Measurements from ENCODE around the gene ZNF791. TPM values are rescaled to one million over a fixed set of nuclear protein-coding genes. Genes with fewer than 3 reads are reported as not detected.

The ZNF791 gene
- total and polyA plus RNA-seq, 4 donors = 3.1 to 10.3 (median 7.0) TPM

GRCh38 chr19:12646551-12646950, 35.8 kb downstream of the ZNF791 start:
- Histone ChIP-seq H3K36me3 (ENCODE audit: control insufficient read depth in 4 of 4, insufficient read depth in 3 of 4, low read depth in 1 of 4, low read length in 3 of 4) (peaks cover 0 to 4% (median 0%) of the 10 kb centered on the region in 4 donors), H3K9me3 (ENCODE audit: control insufficient read depth in 4 of 4, low read length in 3 of 4) (no peaks in the 10 kb centered on the region), H3K4me1 (ENCODE audit: control insufficient read depth in 4 of 4, insufficient read depth in 4 of 4, low read length in 3 of 4) (peaks cover 5 to 8% (median 6%) of the 10 kb centered on the region in 4 donors), H3K27me3 (ENCODE audit: control insufficient read depth in 4 of 4, insufficient read depth in 4 of 4, low read length in 3 of 4) (no peaks in the 10 kb centered on the region), H3K4me3 (ENCODE audit: low read depth in 1 of 3, low read length in 3 of 3) (no peak overlapping the region), H3K9ac (ENCODE audit: low read depth in 1 of 2, low read length in 2 of 2) (no peak overlapping the region), H3K27ac (ENCODE audit: low read depth in 1 of 2, low read length in 2 of 2) (no peak overlapping the region)
- TF ChIP-seq YY1 (IDR thresholded peaks at IDR 0.05) = no peak
- no peak for TF ChIP-seq EGR1 (IDR thresholded peaks at IDR 0.05; ENCODE audit: low read depth in 2 of 2)
- no peak for TF ChIP-seq JUND (IDR thresholded peaks at IDR 0.05)
- TF ChIP-seq ATF3 (IDR thresholded peaks at IDR 0.05) = no peak
- TF ChIP-seq FOXA1 (IDR thresholded peaks at IDR 0.05) = no peak
- no peak for TF ChIP-seq NR2F2 (IDR thresholded peaks at IDR 0.05)
- no peak for TF ChIP-seq ZBTB33 (IDR thresholded peaks at IDR 0.05)
- TF ChIP-seq SP1 (IDR thresholded peaks at IDR 0.05) = no peak
- TF ChIP-seq CTCF (IDR thresholded peaks at IDR 0.05; ENCODE audit: low read depth, low read length, missing input control) = no peak
- TF ChIP-seq RAD21 (IDR thresholded peaks at IDR 0.05) = no peak
- TF ChIP-seq REST (IDR thresholded peaks at IDR 0.05) = no peak
- TF ChIP-seq RXRA (IDR thresholded peaks at IDR 0.05) = no peak
- TF ChIP-seq HNF4A (conservative IDR thresholded peaks at IDR 0.05) = no peak
- TF ChIP-seq MAX (IDR thresholded peaks at IDR 0.05) = no peak
- no peak for TF ChIP-seq TAF1 (conservative IDR thresholded peaks at IDR 0.05)
- WGBS = 94% methylated on average over 10 of the region's 10 CpGs
- no peak for DNase-seq (ENCODE audit: low spot score)

- Histone ChIP-seq H3K4me3 (ENCODE audit: low read depth in 1 of 3, low read length in 3 of 3) (no peak overlapping the region), H3K27ac (ENCODE audit: low read depth in 1 of 2, low read length in 2 of 2) (no peak overlapping the region), H3K27me3 (ENCODE audit: control insufficient read depth in 4 of 4, insufficient read depth in 4 of 4, low read length in 3 of 4) (no peaks in the 10 kb centered on the region), H3K4me1 (ENCODE audit: control insufficient read depth in 4 of 4, insufficient read depth in 4 of 4, low read length in 3 of 4) (peaks cover 5 to 8% (median 6%) of the 10 kb centered on the region in 4 donors), H3K9me3 (ENCODE audit: control insufficient read depth in 4 of 4, low read length in 3 of 4) (no peaks in the 10 kb centered on the region), H3K36me3 (ENCODE audit: control insufficient read depth in 4 of 4, insufficient read depth in 3 of 4, low read depth in 1 of 4, low read length in 3 of 4) (peaks cover 0 to 4% (median 0%) of the 10 kb centered on the region in 4 donors), H3K9ac (ENCODE audit: low read depth in 1 of 2, low read length in 2 of 2) (no peak overlapping the region)
- 76% methylated on average over 8 of the region's 8 CpGs for WGBS
- no peak for DNase-seq (ENCODE audit: low spot score)
- no peak for TF ChIP-seq REST (IDR thresholded peaks at IDR 0.05)
- no peak for TF ChIP-seq CTCF (IDR thresholded peaks at IDR 0.05; ENCODE audit: low read depth, low read length, missing input control)
- TF ChIP-seq JUND (IDR thresholded peaks at IDR 0.05) = no peak
- no peak for TF ChIP-seq RAD21 (IDR thresholded peaks at IDR 0.05)
- TF ChIP-seq ZBTB33 (IDR thresholded peaks at IDR 0.05) = no peak
- no peak for TF ChIP-seq YY1 (IDR thresholded peaks at IDR 0.05)
- TF ChIP-seq FOXA2 (IDR thresholded peaks at IDR 0.05) = no peak
- no peak for TF ChIP-seq RXRA (IDR thresholded peaks at IDR 0.05)
Measured at GRCh38 chr19:12647047-12647446, 36.3 kb downstream of the ZNF791 start.
